GM12864 (cell line): ENCODE measurements around the gene MCAM.

ENCODE experiments used
- DNase-seq: peaks from one replicate; pipeline ENCODE4 v3.0.0-alpha.2; 2011; ENCODE audit warnings: low read depth
- H3K4me3 ChIP-seq: 2 replicates; pipeline ENCODE4 v1.5.1; 2011; ENCODE audit warnings: mild to moderate bottlenecking, low read depth, low read length, control low read depth
- TF ChIP-seq, protein P1 (sequence below): IDR thresholded peaks from 2 replicates; pipeline ENCODE4 v1.5.1; 2011; ENCODE audit warnings: low read depth, mild to moderate bottlenecking, moderate library complexity, low read length, control low read depth, inconsistent platforms; ENCODE audit errors: missing control alignments

MCAM gene

DNA sequence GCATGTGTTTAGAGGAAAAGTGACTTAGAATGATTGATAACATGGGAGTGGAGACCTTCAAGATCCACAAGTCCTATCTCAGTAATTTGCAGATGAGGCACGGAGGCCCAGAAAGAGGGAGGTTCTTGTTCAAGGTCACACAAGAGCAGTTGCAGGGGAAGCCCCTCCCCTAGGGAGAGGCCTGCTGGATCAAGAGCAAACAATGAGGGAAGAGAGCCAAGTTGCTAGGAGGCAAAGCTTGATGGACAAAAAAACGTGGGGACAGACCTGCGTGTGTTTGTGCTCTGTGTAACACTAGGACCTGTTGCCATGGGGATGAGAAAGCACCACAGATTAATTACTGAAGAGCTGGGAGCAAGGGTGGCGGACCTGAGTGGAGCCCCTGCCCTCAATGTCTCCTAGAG is 35.9 kb upstream of the MCAM start:
- DNase-seq, result no peak
- no peak overlapping the region for H3K4me3 ChIP-seq
- TF ChIP-seq, protein P1, sequence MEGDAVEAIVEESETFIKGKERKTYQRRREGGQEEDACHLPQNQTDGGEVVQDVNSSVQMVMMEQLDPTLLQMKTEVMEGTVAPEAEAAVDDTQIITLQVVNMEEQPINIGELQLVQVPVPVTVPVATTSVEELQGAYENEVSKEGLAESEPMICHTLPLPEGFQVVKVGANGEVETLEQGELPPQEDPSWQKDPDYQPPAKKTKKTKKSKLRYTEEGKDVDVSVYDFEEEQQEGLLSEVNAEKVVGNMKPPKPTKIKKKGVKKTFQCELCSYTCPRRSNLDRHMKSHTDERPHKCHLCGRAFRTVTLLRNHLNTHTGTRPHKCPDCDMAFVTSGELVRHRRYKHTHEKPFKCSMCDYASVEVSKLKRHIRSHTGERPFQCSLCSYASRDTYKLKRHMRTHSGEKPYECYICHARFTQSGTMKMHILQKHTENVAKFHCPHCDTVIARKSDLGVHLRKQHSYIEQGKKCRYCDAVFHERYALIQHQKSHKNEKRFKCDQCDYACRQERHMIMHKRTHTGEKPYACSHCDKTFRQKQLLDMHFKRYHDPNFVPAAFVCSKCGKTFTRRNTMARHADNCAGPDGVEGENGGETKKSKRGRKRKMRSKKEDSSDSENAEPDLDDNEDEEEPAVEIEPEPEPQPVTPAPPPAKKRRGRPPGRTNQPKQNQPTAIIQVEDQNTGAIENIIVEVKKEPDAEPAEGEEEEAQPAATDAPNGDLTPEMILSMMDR, result no peak

DNA sequence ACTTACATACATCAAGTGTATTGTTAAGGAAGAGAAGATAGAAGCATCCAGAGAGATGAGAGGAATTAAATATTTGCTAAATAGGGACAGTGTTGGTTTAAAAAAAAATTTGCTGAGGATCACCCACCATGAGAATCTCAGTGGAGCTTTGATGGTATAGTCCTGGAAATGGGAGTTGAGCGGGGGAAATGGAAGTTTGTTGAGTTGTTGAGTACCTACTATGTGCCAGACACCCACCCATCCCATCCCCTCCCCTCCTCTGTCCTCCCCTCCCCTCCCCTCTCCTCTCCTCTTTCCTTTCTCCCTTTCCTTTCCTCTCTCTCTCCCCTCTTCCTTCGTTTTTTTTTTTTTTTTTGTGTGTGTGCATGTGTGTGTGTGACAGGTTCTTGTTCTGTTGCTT is 34.3 kb upstream of the MCAM start:
- DNase-seq, result no peak
- H3K4me3 ChIP-seq, result no peak overlapping the region
- TF ChIP-seq, protein P1, result no peak

DNA sequence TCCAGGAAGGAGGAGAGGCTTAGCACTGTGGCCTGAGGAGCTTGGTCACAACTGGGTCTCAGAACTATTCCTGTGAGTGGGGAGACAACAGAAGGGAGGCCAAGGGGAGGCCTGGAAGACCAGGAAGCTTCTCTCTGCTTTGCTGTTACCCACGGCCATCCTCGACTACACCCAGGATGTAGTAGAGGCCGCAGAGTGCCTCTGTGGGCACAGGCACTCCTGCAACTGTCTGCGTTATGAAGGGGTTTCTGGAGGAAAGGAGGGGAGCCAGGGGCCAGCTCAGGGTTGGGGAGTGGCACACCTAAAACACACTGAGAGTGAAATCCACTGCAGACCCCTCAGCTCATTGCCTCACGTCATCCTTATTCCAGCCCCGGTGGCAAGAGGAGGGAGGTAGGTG is 33.4 kb upstream of the MCAM start:
- DNase-seq, result no peak
- no peak overlapping the region for H3K4me3 ChIP-seq
- TF ChIP-seq, protein P1, result no peak

DNA sequence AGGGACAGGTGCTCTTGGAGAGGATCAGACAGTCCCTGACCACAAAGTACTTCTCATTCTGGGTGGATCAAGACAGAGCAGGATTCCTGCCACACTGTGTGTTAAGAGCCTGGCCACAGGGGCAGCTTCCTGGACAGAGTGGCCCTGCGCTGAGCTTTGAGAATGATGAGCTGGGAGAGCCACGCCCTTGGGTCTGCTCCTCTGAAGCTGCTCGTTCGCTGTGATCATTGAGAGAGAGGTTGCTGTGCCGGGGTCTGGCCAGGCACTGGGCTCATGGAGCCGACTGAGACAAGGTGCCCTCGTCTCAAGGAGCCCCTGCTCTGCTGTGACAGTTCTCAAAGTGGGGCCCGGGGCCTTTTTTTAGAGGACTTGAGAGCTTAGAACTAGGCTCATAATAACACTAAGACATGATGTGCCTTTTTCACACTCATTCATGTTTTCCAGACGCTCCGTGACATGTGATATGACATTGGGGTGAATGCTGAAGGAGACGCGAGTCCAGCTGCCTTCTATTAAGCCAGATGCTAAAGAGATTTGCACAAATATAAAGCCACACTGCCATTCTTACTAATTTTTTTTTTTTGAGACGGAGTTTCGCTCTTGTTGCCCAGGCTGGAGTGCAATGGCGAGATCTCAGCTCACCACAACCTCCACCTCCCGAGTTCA is 31.1 kb upstream of the MCAM start:
- TF ChIP-seq, protein P1, result no peak
- DNase-seq, result no peak
- no peak overlapping the region for H3K4me3 ChIP-seq

DNA sequence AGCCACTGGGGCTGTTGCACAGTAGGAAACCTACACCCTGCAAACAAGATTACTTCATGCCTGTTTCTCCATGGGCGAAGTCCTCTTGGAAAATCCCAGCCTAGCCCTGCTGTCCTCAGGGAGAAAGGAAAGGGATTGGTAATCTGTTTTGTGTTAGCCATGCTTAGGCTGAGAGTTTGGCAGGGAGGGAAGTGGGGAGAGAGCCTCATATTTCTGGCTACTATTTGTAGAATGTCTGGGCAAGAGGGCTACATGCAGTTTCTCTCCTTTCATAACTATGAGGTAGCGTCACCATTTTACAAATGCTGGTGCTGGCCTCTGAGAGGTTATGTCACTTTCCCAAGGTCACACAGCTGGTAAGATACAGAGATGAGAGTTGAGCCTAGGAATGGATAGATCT is 30.3 kb upstream of the MCAM start:
- H3K4me3 ChIP-seq, result no peak overlapping the region
- DNase-seq, result no peak
- TF ChIP-seq, protein P1, result no peak

DNA sequence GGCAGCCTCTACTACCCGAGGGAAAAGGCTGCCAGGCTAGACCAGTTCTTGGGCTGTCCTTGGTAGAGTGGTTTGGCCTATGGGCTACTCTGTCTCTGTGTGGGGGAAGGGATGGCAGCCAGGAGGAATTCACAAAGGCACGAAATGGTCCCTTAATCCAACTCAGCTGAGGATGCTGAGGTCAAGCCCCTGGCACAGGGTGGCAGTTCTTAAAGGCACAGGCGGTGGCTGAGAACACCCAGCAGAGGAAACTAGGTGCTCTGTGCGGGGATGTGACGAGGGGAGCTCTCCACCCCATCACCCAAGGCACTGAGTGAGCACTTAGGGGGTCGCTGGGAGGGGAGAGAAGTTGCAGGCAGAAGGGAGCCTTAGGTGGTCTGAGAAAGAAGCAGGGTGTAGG is 29.7 kb upstream of the MCAM start, which contains the start of gene MFRP:
MFRP (minus strand) TSS at position 101 of the 400 bp plus-strand sequence. CDS start 192 bp downstream, outside the sequence.
- H3K4me3 ChIP-seq, result no peak within 1 kb of the TSS
- TF ChIP-seq, protein P1, result no peak
- no peak for DNase-seq

DNA sequence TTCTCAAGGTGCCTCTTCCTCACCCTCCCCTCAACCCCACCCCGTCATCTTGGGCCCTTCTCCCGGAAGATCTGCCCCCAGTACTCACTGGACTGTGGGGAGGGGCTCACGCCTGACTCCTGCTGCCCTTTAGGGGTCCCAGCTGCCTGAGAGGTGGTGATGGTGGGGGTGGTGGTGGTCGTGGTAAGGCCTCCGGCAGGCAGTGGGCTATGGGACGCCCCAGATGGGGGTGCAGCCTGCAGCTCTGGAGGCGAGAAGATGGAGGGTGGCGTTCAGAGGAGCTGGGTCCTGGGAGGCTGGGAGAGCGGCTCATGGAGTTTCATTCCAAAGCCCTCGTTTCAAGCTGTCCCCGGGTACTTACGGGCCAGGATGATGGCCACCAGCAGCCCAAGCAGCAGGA is 28.8 kb upstream of the MCAM start:
- no peak overlapping the region for H3K4me3 ChIP-seq
- TF ChIP-seq, protein P1, result no peak
- DNase-seq, result no peak
